HepG2 (cell line): ENCODE measurements around the gene HSPB6. TPM values are rescaled to one million over a fixed set of nuclear protein-coding genes. Genes with fewer than 3 reads are reported as not detected.
A peak's percentile ranks its signal among the peaks of the same experiment; 100 is the strongest.

Experiments
- AGO1 ChIP-seq: fragments of 200-400 bp; formaldehyde crosslinking; IDR thresholded peaks from 2 replicates; pipeline ENCODE4 v1.6.1; 2017; ENCODE audit warnings: mild to moderate bottlenecking, low read depth, low read length, moderate library complexity; ENCODE audit not compliant: poor library complexity, severe bottlenecking
- CBX5 ChIP-seq: sonication (generic); formaldehyde crosslinking; IDR thresholded peaks from 2 replicates; pipeline ENCODE4 v1.4.0; 2020; ENCODE audit warnings: missing genetic modification reagents, borderline replicate concordance
- CEBPG ChIP-seq: IDR thresholded peaks from 2 replicates; pipeline ENCODE4 v1.6.1; 2016
- DMAP1 ChIP-seq: IDR thresholded peaks from 2 replicates; pipeline ENCODE4 v1.6.1; 2016
- FOSL2 ChIP-seq: sonication (generic); formaldehyde crosslinking; IDR thresholded peaks from 2 replicates; pipeline ENCODE4 v1.4.0; 2020; ENCODE audit warnings: missing genetic modification reagents
- FOXC1 ChIP-seq: sonication (generic); formaldehyde crosslinking; IDR thresholded peaks from 2 replicates; pipeline ENCODE4 v1.8.0; 2022; ENCODE audit warnings: mild to moderate bottlenecking, missing genetic modification reagents, borderline replicate concordance
- MEIS2 ChIP-seq: sonication (generic); formaldehyde crosslinking; IDR thresholded peaks from 2 replicates; pipeline ENCODE4 v1.9.0; 2021; ENCODE audit warnings: mild to moderate bottlenecking, missing genetic modification reagents
- MTA1 ChIP-seq: sonication (generic); formaldehyde crosslinking; IDR thresholded peaks from 2 replicates; pipeline ENCODE4 v1.4.0; 2020; ENCODE audit warnings: missing genetic modification reagents, mild to moderate bottlenecking, borderline replicate concordance
- NCOA1 ChIP-seq: sonication (generic); formaldehyde crosslinking; IDR thresholded peaks from 2 replicates; pipeline ENCODE4 v1.9.0; 2021; ENCODE audit warnings: missing genetic modification reagents
- NFE2L1 ChIP-seq: sonication (generic); formaldehyde crosslinking; IDR thresholded peaks from 2 replicates; pipeline ENCODE4 v1.4.0; 2020; ENCODE audit warnings: missing genetic modification reagents, mild to moderate bottlenecking, borderline replicate concordance
- NFKB2 ChIP-seq: sonication (generic); formaldehyde crosslinking; IDR thresholded peaks from 2 replicates; pipeline ENCODE4 v1.4.0; 2020; ENCODE audit warnings: missing genetic modification reagents, borderline replicate concordance
- NR2F2 ChIP-seq: IDR thresholded peaks from 2 replicates; pipeline ENCODE4 v1.6.1; 2012; ENCODE audit warnings: low read depth, inconsistent platforms, borderline replicate concordance
- POLR2G ChIP-seq: fragments of 200-400 bp; formaldehyde crosslinking; IDR thresholded peaks from 2 replicates; pipeline ENCODE4 v1.6.1; 2018; ENCODE audit warnings: mild to moderate bottlenecking, low read depth, low read length, moderate library complexity
- YY1 ChIP-seq: IDR thresholded peaks from 2 replicates; pipeline ENCODE4 v1.6.1; 2011; ENCODE audit warnings: low read length, low read depth, moderate library complexity, mild to moderate bottlenecking; ENCODE audit not compliant: insufficient read depth, insufficient replicate concordance
- ZFP36L1 ChIP-seq: sonication (generic); formaldehyde crosslinking; IDR thresholded peaks from 2 replicates; pipeline ENCODE4 v1.8.0; 2022; ENCODE audit warnings: mild to moderate bottlenecking, missing genetic modification reagents, moderate library complexity
- ZNF160 ChIP-seq: sonication (generic); formaldehyde crosslinking; IDR thresholded peaks from 2 replicates; pipeline ENCODE4 v1.8.0; 2022; ENCODE audit warnings: mild to moderate bottlenecking, inconsistent platforms, missing genetic modification reagents
- ZNF224 ChIP-seq: sonication (generic); formaldehyde crosslinking; IDR thresholded peaks from 2 replicates; pipeline ENCODE4 v1.5.0; 2020; ENCODE audit warnings: mild to moderate bottlenecking, missing genetic modification reagents
- ZNF432 ChIP-seq: sonication (generic); formaldehyde crosslinking; IDR thresholded peaks from 2 replicates; pipeline ENCODE4 v1.5.0; 2020; ENCODE audit warnings: missing genetic modification reagents, mild to moderate bottlenecking, borderline replicate concordance
- polyA plus RNA-seq, 8 experiments: library from polyadenylated mRNA; depleted of rRNA in 3 of 8; stranded (reverse) in 7 of 8; unstranded in 1 of 8; fragments of >200 nt; fragmentation: Illumina TruSeq in 4 of 8; extraction: Trizol in 4 of 8; gene quantifications; 2 replicates each; pipeline versions ENCODE4 v1.2.1 to v1.2.3, GENCODE V29; 2011 to 2016; ENCODE audit warnings: low read depth in 4 of 8, missing spikeins in 1 of 8, mixed read lengths in 1 of 8; ENCODE audit not compliant: insufficient read depth in 1 of 8
- total RNA-seq, 5 experiments: library from RNA; depleted of rRNA; stranded (reverse); fragments of >200 nt; fragmentation: Illumina TruSeq; extraction: Trizol; gene quantifications; 2 replicates each; pipeline ENCODE4 v1.2.3, GENCODE V29; 2016; ENCODE audit warnings: low read depth in 1 of 5
- TF ChIP-seq, protein P1 (sequence below), 2 experiments: fragments of 450-650 bp in 1 of 2; sonication (generic) in 1 of 2; formaldehyde crosslinking; IDR thresholded peaks; 2 replicates each; pipeline versions ENCODE4 v1.5.0 to v1.8.0; 2020 to 2022; ENCODE audit warnings: mild to moderate bottlenecking in 1 of 2, missing genetic modification reagents in 1 of 2
- TF ChIP-seq, protein P2 (sequence below): IDR thresholded peaks from 2 replicates; pipeline ENCODE4 v1.6.1; 2018; ENCODE audit warnings: missing genetic modification reagents, mild to moderate bottlenecking, missing compliant biosample characterization
- TF ChIP-seq, protein P3 (sequence below): IDR thresholded peaks from 2 replicates; pipeline ENCODE4 v1.6.1; 2016

HSPB6 gene
- total and polyA plus RNA-seq, 2 of the 13 experiments (the other 11 are each of a cell fraction or from before 2014, with no cell fraction given) = 0.18 TPM; not detected in 1

DNA sequence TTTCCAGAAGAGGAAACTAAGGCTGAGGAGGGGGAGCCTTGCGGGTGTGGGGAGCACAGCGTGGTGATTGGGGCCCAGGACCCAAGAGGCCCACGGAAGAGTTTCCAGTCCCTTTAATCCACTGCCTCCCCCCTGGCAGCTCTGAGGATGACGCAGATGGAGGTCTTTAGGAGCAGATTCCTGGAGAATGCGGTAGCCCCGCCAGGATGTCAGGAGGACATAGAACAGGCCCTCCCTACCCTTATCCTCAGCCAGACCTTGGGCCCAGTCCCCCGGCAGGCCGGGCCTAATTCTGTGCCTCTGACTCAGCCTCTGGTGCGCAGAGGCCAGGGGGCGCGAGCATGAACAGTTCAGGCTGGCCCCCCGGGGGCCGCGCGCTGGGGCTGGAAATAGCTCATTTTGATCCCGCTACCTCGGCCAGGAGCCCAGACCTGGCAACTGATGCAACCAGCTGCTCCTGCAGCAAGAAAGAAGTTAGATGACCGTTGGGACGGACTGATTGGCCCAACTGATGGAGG, 461 bp upstream of the HSPB6 start (continued):
- TF ChIP-seq FOXC1 (CRISPR knock-in tag) = peak; percentile 77
- 0 out of 2 replicates have a peak, but pooled peaks have one; percentile 11 for TF ChIP-seq DMAP1
- peak; percentile 29; the same call in 1 of the 2 replicates for TF ChIP-seq FOSL2 (CRISPR knock-in tag)
- no peak for TF ChIP-seq MTA1 (CRISPR knock-in tag)
- TF ChIP-seq NR2F2 = 0 out of 2 replicates have a peak, but pooled peaks have one; percentile 18
- TF ChIP-seq, protein P1, sequence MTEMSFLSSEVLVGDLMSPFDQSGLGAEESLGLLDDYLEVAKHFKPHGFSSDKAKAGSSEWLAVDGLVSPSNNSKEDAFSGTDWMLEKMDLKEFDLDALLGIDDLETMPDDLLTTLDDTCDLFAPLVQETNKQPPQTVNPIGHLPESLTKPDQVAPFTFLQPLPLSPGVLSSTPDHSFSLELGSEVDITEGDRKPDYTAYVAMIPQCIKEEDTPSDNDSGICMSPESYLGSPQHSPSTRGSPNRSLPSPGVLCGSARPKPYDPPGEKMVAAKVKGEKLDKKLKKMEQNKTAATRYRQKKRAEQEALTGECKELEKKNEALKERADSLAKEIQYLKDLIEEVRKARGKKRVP (CRISPR knock-in tag; IDR thresholded peaks at IDR 0.05) = peak in 1 of 2 experiments; percentile 56; a peak in 1 of 4 replicates
- 0 out of 2 replicates have a peak, but pooled peaks have one; percentile 19 for TF ChIP-seq POLR2G
- peak; percentile 19; the same call in 1 of the 2 replicates for TF ChIP-seq MEIS2
- 0 out of 2 replicates have a peak, but pooled peaks have one; percentile 9 for TF ChIP-seq NCOA1
- peak; percentile 58 for TF ChIP-seq CEBPG (CRISPR knock-in tag)
- no peak for TF ChIP-seq ZNF160 (CRISPR knock-in tag)
- no peak for TF ChIP-seq CBX5 (CRISPR knock-in tag)
- TF ChIP-seq NFE2L1 (CRISPR knock-in tag) = peak; percentile 20; the same call in 1 of the 2 replicates
- peak; percentile 10 for TF ChIP-seq YY1
- TF ChIP-seq AGO1 = peak; percentile 76
- no peak for TF ChIP-seq ZFP36L1 (CRISPR knock-in tag)
- TF ChIP-seq, protein P2, sequence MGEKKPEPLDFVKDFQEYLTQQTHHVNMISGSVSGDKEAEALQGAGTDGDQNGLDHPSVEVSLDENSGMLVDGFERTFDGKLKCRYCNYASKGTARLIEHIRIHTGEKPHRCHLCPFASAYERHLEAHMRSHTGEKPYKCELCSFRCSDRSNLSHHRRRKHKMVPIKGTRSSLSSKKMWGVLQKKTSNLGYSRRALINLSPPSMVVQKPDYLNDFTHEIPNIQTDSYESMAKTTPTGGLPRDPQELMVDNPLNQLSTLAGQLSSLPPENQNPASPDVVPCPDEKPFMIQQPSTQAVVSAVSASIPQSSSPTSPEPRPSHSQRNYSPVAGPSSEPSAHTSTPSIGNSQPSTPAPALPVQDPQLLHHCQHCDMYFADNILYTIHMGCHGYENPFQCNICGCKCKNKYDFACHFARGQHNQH (CRISPR knock-in tag) = 0 out of 2 replicates have a peak, but pooled peaks have one; percentile 8
- TF ChIP-seq ZNF224 = 0 out of 2 replicates have a peak, but pooled peaks have one; percentile 35
- TF ChIP-seq, protein P3, sequence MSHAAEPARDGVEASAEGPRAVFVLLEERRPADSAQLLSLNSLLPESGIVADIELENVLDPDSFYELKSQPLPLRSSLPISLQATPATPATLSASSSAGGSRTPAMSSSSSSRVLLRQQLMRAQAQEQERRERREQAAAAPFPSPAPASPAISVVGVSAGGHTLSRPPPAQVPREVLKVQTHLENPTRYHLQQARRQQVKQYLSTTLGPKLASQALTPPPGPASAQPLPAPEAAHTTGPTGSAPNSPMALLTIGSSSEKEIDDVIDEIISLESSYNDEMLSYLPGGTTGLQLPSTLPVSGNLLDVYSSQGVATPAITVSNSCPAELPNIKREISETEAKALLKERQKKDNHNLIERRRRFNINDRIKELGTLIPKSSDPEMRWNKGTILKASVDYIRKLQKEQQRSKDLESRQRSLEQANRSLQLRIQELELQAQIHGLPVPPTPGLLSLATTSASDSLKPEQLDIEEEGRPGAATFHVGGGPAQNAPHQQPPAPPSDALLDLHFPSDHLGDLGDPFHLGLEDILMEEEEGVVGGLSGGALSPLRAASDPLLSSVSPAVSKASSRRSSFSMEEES (CRISPR knock-in tag) = no peak
- TF ChIP-seq ZNF432 (CRISPR knock-in tag) = no peak
- 0 out of 2 replicates have a peak, but pooled peaks have one; percentile 11 for TF ChIP-seq NFKB2 (CRISPR knock-in tag)
- TF ChIP-seq, all 625 proteins: peak for 22
